GM23248 (cell line): ENCODE results near the gene HERC6.

Source experiments
- EZH2 ChIP-seq: fragments of 200-600 bp; sonication (generic); IDR thresholded peaks from 2 replicates; pipeline ENCODE4 v1.6.1; 2018; ENCODE audit warnings: antibody characterized with exemption, mild to moderate bottlenecking; ENCODE audit not compliant: insufficient read depth, poor library complexity, severe bottlenecking
- EZH2phosphoT487 ChIP-seq: fragments of 200-600 bp; sonication (generic); IDR thresholded peaks from 2 replicates; pipeline ENCODE4 v1.6.1; 2018; ENCODE audit warnings: antibody characterized with exemption, moderate library complexity, mild to moderate bottlenecking, low read depth; ENCODE audit not compliant: insufficient read depth

GRCh38 chr4:88489100-88489761, 110.6 kb downstream of the HERC6 start:
- TF ChIP-seq EZH2phosphoT487 (no peak), EZH2 (no peak)
